PC-9 (cell line): ENCODE data around the gene SYT11.
"Not testable (repeated sequence)": the region's sequence is repeated elsewhere in the genome, so short reads cannot be mapped to it uniquely, and the experiment has no call there.

Experiments
- CTCF ChIP-seq: fragments of 200-600 bp; sonication (generic); conservative IDR thresholded peaks from 2 replicates; pipeline ENCODE4 v1.6.1; 2017; ENCODE audit warnings: mixed run types, antibody characterized with exemption, mild to moderate bottlenecking, moderate library complexity
- EZH2 ChIP-seq: fragments of 200-600 bp; sonication (generic); IDR thresholded peaks from 2 replicates; pipeline ENCODE4 v1.8.0; 2017; ENCODE audit warnings: antibody characterized with exemption, low read depth

- not testable (repeated sequence) for TF ChIP-seq CTCF, EZH2
These were observed 37.1 kb downstream of the SYT11 start for GRCh38 chr1:155896476-155896875.
